HG03354 (cell line): ENCODE results near the gene TEX12.
A peak's percentile ranks its signal among the peaks of the same experiment; 100 is the strongest.
"Not testable (repeated sequence)": the region's sequence is repeated elsewhere in the genome, so short reads cannot be mapped to it uniquely, and the experiment has no call there.

Source experiments
- ATAC-seq: cut with Tn5 transposase; IDR thresholded peaks from one replicate; pipeline ENCODE4 v1.9.1; 2021; ENCODE audit warnings: mild to moderate bottlenecking; ENCODE audit not compliant: unreplicated experiment, poor library complexity, severe bottlenecking

Gene TEX12

GRCh38 chr11:112199101-112199500 lies 31.9 kb downstream of the TEX12 start:
- not testable (repeated sequence) for ATAC-seq

- no peak for ATAC-seq
Observed at GRCh38 chr11:112200252-112200651, 33.1 kb downstream of the TEX12 start.

- ATAC-seq: no peak
Observed at GRCh38 chr11:112206071-112206470, 38.9 kb downstream of the TEX12 start.

GRCh38 chr11:112210890-112211289 lies 43.7 kb downstream of the TEX12 start:
- no peak for ATAC-seq

GRCh38 chr11:112211536-112211935 lies 44.4 kb downstream of the TEX12 start:
- no peak for ATAC-seq

GRCh38 chr11:112212290-112212689 lies 45.1 kb downstream of the TEX12 start:
- ATAC-seq: no peak

- ATAC-seq: no peak
Observed at GRCh38 chr11:112212710-112213109, 45.5 kb downstream of the TEX12 start.

GRCh38 chr11:112213753-112214152 lies 46.6 kb downstream of the TEX12 start:
- ATAC-seq: no peak

- no peak for ATAC-seq
Observed at GRCh38 chr11:112215621-112216020, 48.4 kb downstream of the TEX12 start.

GRCh38 chr11:112216561-112217105 lies 49.5 kb downstream of the TEX12 start:
- ATAC-seq: no peak

GRCh38 chr11:112219476-112220232 lies 52.5 kb downstream of the TEX12 start:
- ATAC-seq: peak; percentile 97

- no peak for ATAC-seq
Observed at GRCh38 chr11:112221274-112221835, 54.2 kb downstream of the TEX12 start.
